ENCODE results near the gene ZNF385D. TPM values are rescaled to one million over a fixed set of nuclear protein-coding genes. Genes with fewer than 3 reads are reported as not detected.

Gene ZNF385D
- total RNA-seq, 1 experiment from 2014 or later: 9.6 TPM

GRCh38 chr3:21585216-21585740 lies 165.7 kb downstream of the ZNF385D start:
- ATAC-seq: no peak
- ChIA-PET POLR2A (no interaction called here), CTCF (no interaction called here)
- DNase-seq (ENCODE audit: low spot score): no peak
- H3K4me3 Mint-ChIP-seq: no peak overlapping the region
- TF ChIP-seq ZNF232 (CRISPR knock-in tag; IDR thresholded peaks at IDR 0.05) (no peak), MXD4 (CRISPR knock-in tag; IDR thresholded peaks at IDR 0.05; ENCODE audit: borderline replicate concordance) (no peak), USF1 (CRISPR knock-in tag; IDR thresholded peaks at IDR 0.05) (no peak)
- H3K36me3 Mint-ChIP-seq: no peaks in the 10 kb centered on the region
- no peaks in the 10 kb centered on the region for H3K9me3 Mint-ChIP-seq
- H3K4me1 Mint-ChIP-seq: peaks cover 8% of the 10 kb centered on the region
- no peak overlapping the region for H3K27ac Mint-ChIP-seq
- H3K27me3 Mint-ChIP-seq (ENCODE audit: low read depth): no peaks in the 10 kb centered on the region

GRCh38 chr3:21573291-21573690 lies 177.7 kb downstream of the ZNF385D start:
- peaks cover 4% of the 10 kb centered on the region for H3K9me3 Mint-ChIP-seq
- ChIA-PET CTCF (no interaction called here), POLR2A (interaction anchor here (0.6 kb wide), 1 partner anchor 94 kb away, joined by 3 read pairs; no protein-coding TSS in a partner anchor)
- TF ChIP-seq NFE2L1 (CRISPR knock-in tag; IDR thresholded peaks at IDR 0.05) (no peak), ZNF512 (CRISPR knock-in tag; IDR thresholded peaks at IDR 0.05; ENCODE audit: borderline replicate concordance) (no peak), ZNF423 (CRISPR knock-in tag; IDR thresholded peaks at IDR 0.05) (no peak), FOXK1 (CRISPR knock-in tag; IDR thresholded peaks at IDR 0.05) (no peak), SOX15 (CRISPR knock-in tag; IDR thresholded peaks at IDR 0.05) (no peak), NR1H2 (CRISPR knock-in tag; IDR thresholded peaks at IDR 0.05) (no peak)
- TF ChIP-seq, protein P1, sequence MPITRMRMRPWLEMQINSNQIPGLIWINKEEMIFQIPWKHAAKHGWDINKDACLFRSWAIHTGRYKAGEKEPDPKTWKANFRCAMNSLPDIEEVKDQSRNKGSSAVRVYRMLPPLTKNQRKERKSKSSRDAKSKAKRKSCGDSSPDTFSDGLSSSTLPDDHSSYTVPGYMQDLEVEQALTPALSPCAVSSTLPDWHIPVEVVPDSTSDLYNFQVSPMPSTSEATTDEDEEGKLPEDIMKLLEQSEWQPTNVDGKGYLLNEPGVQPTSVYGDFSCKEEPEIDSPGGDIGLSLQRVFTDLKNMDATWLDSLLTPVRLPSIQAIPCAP (CRISPR knock-in tag; IDR thresholded peaks at IDR 0.05): no peak
- H3K36me3 Mint-ChIP-seq: no peaks in the 10 kb centered on the region
- H3K4me1 Mint-ChIP-seq: 0 out of 2 replicates have a peak, but pooled peaks cover 7% of the 10 kb centered on the region
- no peak overlapping the region for H3K4me3 Mint-ChIP-seq
- no peaks in the 10 kb centered on the region for H3K27me3 Mint-ChIP-seq (ENCODE audit: low read depth)
- ATAC-seq (no peak), DNase-seq (ENCODE audit: low spot score) (no peak)
- H3K27ac Mint-ChIP-seq: no peak overlapping the region

DNA sequence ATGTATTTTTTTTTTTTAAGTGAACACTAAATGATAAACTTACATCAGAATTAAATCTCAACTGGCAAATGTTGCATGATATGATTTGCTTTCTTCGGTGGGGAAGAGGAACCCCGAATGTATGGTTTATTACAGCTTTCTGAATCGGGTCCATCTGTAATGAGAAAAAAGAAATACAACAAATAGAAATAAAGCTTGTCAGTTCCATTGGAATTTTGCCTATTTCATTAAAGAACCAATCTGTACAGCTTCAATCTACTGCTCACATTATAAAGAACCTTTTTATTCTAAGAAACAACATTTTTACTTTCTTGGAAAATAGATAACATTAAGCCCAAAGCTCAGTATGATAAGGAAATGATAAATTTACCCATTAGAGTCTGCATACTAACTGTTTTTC lies 186.5 kb downstream of the ZNF385D start:
- no peak overlapping the region for H3K27ac Mint-ChIP-seq
- no peak overlapping the region for H3K4me3 Mint-ChIP-seq
- peaks cover 5% of the 10 kb centered on the region; the same call in 1 of the 2 replicates for H3K4me1 Mint-ChIP-seq
- no peaks in the 10 kb centered on the region for H3K27me3 Mint-ChIP-seq (ENCODE audit: low read depth)
- ChIA-PET CTCF (no interaction called here), POLR2A (interaction anchor here (0.7 kb wide), 1 partner anchor 341 kb away, joined by 3 read pairs; no protein-coding TSS in a partner anchor)
- DNase-seq (ENCODE audit: low spot score) (no peak), ATAC-seq (no peak)
- peaks cover 15% of the 10 kb centered on the region for H3K36me3 Mint-ChIP-seq
- H3K9me3 Mint-ChIP-seq: peaks cover 29% of the 10 kb centered on the region
- TF ChIP-seq, protein P2, sequence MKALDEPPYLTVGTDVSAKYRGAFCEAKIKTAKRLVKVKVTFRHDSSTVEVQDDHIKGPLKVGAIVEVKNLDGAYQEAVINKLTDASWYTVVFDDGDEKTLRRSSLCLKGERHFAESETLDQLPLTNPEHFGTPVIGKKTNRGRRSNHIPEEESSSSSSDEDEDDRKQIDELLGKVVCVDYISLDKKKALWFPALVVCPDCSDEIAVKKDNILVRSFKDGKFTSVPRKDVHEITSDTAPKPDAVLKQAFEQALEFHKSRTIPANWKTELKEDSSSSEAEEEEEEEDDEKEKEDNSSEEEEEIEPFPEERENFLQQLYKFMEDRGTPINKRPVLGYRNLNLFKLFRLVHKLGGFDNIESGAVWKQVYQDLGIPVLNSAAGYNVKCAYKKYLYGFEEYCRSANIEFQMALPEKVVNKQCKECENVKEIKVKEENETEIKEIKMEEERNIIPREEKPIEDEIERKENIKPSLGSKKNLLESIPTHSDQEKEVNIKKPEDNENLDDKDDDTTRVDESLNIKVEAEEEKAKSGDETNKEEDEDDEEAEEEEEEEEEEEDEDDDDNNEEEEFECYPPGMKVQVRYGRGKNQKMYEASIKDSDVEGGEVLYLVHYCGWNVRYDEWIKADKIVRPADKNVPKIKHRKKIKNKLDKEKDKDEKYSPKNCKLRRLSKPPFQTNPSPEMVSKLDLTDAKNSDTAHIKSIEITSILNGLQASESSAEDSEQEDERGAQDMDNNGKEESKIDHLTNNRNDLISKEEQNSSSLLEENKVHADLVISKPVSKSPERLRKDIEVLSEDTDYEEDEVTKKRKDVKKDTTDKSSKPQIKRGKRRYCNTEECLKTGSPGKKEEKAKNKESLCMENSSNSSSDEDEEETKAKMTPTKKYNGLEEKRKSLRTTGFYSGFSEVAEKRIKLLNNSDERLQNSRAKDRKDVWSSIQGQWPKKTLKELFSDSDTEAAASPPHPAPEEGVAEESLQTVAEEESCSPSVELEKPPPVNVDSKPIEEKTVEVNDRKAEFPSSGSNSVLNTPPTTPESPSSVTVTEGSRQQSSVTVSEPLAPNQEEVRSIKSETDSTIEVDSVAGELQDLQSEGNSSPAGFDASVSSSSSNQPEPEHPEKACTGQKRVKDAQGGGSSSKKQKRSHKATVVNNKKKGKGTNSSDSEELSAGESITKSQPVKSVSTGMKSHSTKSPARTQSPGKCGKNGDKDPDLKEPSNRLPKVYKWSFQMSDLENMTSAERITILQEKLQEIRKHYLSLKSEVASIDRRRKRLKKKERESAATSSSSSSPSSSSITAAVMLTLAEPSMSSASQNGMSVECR (CRISPR knock-in tag; IDR thresholded peaks at IDR 0.05; ENCODE audit: borderline replicate concordance): no peak
- no peak for TF ChIP-seq ZNF671 (CRISPR knock-in tag; IDR thresholded peaks at IDR 0.05)
- no peak for TF ChIP-seq CREM (CRISPR knock-in tag; IDR thresholded peaks at IDR 0.05)
- TF ChIP-seq NFYB (CRISPR knock-in tag; conservative IDR thresholded peaks at IDR 0.05; ENCODE audit: low read depth): no peak
- no peak for TF ChIP-seq MLX (CRISPR knock-in tag; IDR thresholded peaks at IDR 0.05)
- TF ChIP-seq TEAD4 (CRISPR knock-in tag; IDR thresholded peaks at IDR 0.05): no peak
- TF ChIP-seq TP53 (CRISPR knock-in tag; IDR thresholded peaks at IDR 0.05): no peak
- TF ChIP-seq, protein P3, sequence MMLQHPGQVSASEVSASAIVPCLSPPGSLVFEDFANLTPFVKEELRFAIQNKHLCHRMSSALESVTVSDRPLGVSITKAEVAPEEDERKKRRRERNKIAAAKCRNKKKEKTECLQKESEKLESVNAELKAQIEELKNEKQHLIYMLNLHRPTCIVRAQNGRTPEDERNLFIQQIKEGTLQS (CRISPR knock-in tag; conservative IDR thresholded peaks at IDR 0.05): no peak
- TF ChIP-seq, protein P4, sequence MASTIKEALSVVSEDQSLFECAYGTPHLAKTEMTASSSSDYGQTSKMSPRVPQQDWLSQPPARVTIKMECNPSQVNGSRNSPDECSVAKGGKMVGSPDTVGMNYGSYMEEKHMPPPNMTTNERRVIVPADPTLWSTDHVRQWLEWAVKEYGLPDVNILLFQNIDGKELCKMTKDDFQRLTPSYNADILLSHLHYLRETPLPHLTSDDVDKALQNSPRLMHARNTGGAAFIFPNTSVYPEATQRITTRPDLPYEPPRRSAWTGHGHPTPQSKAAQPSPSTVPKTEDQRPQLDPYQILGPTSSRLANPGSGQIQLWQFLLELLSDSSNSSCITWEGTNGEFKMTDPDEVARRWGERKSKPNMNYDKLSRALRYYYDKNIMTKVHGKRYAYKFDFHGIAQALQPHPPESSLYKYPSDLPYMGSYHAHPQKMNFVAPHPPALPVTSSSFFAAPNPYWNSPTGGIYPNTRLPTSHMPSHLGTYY (CRISPR knock-in tag; IDR thresholded peaks at IDR 0.05): no peak
- no peak for TF ChIP-seq HMGA2 (CRISPR knock-in tag; IDR thresholded peaks at IDR 0.05)
- no peak for TF ChIP-seq MAX (CRISPR knock-in tag; IDR thresholded peaks at IDR 0.05)
- no peak for TF ChIP-seq ZBTB21 (CRISPR knock-in tag; IDR thresholded peaks at IDR 0.05; ENCODE audit: borderline replicate concordance)
- TF ChIP-seq GABPB1 (CRISPR knock-in tag; IDR thresholded peaks at IDR 0.05): no peak
- no peak for TF ChIP-seq SMAD3 (CRISPR knock-in tag; IDR thresholded peaks at IDR 0.05; ENCODE audit: borderline replicate concordance)
